GM23248 (cell line): ENCODE data around the gene MXRA8. TPM values are rescaled to one million over a fixed set of nuclear protein-coding genes. Genes with fewer than 3 reads are reported as not detected.

Experiments
- DNase-seq: peaks from one replicate; pipeline ENCODE4 v3.0.0-alpha.2; 2015
- H2AFZ ChIP-seq: fragments of 200-600 bp; sonication (generic); 2 replicates; pipeline ENCODE4 v1.6.1; 2016; ENCODE audit warnings: antibody characterized with exemption
- H3F3A ChIP-seq: fragments of 200-600 bp; sonication (generic); 2 replicates; pipeline ENCODE4 v1.6.1; 2016; ENCODE audit warnings: mild to moderate bottlenecking, antibody characterized with exemption, mixed run types; ENCODE audit not compliant: insufficient read depth
- H3K27ac ChIP-seq: fragments of 200-600 bp; sonication (generic); 2 replicates; pipeline ENCODE4 v1.5.1; 2016; ENCODE audit warnings: mild to moderate bottlenecking
- H3K27me3 ChIP-seq: fragments of 200-600 bp; sonication (generic); replicated peaks from 2 replicates; pipeline ENCODE4 v1.6.1; 2016; ENCODE audit warnings: mild to moderate bottlenecking; ENCODE audit not compliant: insufficient read depth
- H3K36me3 ChIP-seq: fragments of 200-600 bp; sonication (generic); 2 replicates; pipeline ENCODE4 v1.6.1; 2016; ENCODE audit warnings: low read depth, mild to moderate bottlenecking
- H3K4me1 ChIP-seq: fragments of 200-600 bp; sonication (generic); 2 replicates; pipeline ENCODE4 v1.6.1; 2016; ENCODE audit warnings: mild to moderate bottlenecking; ENCODE audit not compliant: insufficient read depth
- H3K4me2 ChIP-seq: fragments of 200-600 bp; sonication (generic); one replicate; pipeline ENCODE4 v1.6.1; 2016; ENCODE audit warnings: mild to moderate bottlenecking; ENCODE audit not compliant: unreplicated experiment
- H3K4me3 ChIP-seq: fragments of 200-600 bp; sonication (generic); 2 replicates; pipeline ENCODE4 v1.5.1; 2016; ENCODE audit warnings: mild to moderate bottlenecking
- H3K79me2 ChIP-seq: fragments of 200-600 bp; sonication (generic); 2 replicates; pipeline ENCODE4 v1.6.1; 2016; ENCODE audit warnings: mild to moderate bottlenecking; ENCODE audit not compliant: insufficient read depth
- H3K9ac ChIP-seq: fragments of 200-600 bp; sonication (generic); 2 replicates; pipeline ENCODE4 v1.6.1; 2016; ENCODE audit warnings: mild to moderate bottlenecking
- H3K9me2 ChIP-seq: fragments of 200-600 bp; sonication (generic); 2 replicates; pipeline ENCODE4 v1.6.1; 2016; ENCODE audit warnings: mixed run types, mild to moderate bottlenecking, moderate library complexity; ENCODE audit not compliant: insufficient read depth
- H3K9me3 ChIP-seq: fragments of 200-600 bp; sonication (generic); one replicate; pipeline ENCODE4 v1.6.1; 2017; ENCODE audit warnings: low read depth
- H4K20me1 ChIP-seq: fragments of 200-600 bp; sonication (generic); 2 replicates; pipeline ENCODE4 v1.6.0; 2016; ENCODE audit not compliant: insufficient read depth
- EZH2 ChIP-seq: fragments of 200-600 bp; sonication (generic); IDR thresholded peaks from 2 replicates; pipeline ENCODE4 v1.6.1; 2018; ENCODE audit warnings: antibody characterized with exemption, mild to moderate bottlenecking; ENCODE audit not compliant: insufficient read depth, poor library complexity, severe bottlenecking
- EZH2phosphoT487 ChIP-seq: fragments of 200-600 bp; sonication (generic); IDR thresholded peaks from 2 replicates; pipeline ENCODE4 v1.6.1; 2018; ENCODE audit warnings: antibody characterized with exemption, moderate library complexity, mild to moderate bottlenecking, low read depth; ENCODE audit not compliant: insufficient read depth
- WGBS, 2 experiments: methylation state at CpG; one replicate each; pipeline ENCODE4 v1.1.6; 2015 to 2017; ENCODE audit warnings: low lambda C conversion rate in 2 of 2, low coverage in 1 of 2; ENCODE audit errors: missing lambda C conversion rate in 2 of 2; 5-methylcytosine and 5-hydroxymethylcytosine counted together
- in situ Hi-C: fragments of 300-500 bp; cut with MboI; formaldehyde crosslinking; loops from 2 replicates; pipeline ENCODE4 v1.15.0; 2020
- polyA plus RNA-seq: library from polyadenylated mRNA; unstranded; fragments of >200 nt; fragmentation: Nextera tagmentation; extraction: Ambion mirVana; gene quantifications from 2 replicates; pipeline ENCODE4 v1.2.1, GENCODE V29; 2016
- total RNA-seq: library from RNA; depleted of rRNA; stranded (reverse); fragments of >200 nt; shearing (Covaris generic); gene quantifications from 2 replicates; pipeline ENCODE4 v1.2.3, GENCODE V29; 2014

MXRA8 gene
- total and polyA plus RNA-seq, 2 experiments from 2014 or later, result 584 to 1,228 TPM

DNA sequence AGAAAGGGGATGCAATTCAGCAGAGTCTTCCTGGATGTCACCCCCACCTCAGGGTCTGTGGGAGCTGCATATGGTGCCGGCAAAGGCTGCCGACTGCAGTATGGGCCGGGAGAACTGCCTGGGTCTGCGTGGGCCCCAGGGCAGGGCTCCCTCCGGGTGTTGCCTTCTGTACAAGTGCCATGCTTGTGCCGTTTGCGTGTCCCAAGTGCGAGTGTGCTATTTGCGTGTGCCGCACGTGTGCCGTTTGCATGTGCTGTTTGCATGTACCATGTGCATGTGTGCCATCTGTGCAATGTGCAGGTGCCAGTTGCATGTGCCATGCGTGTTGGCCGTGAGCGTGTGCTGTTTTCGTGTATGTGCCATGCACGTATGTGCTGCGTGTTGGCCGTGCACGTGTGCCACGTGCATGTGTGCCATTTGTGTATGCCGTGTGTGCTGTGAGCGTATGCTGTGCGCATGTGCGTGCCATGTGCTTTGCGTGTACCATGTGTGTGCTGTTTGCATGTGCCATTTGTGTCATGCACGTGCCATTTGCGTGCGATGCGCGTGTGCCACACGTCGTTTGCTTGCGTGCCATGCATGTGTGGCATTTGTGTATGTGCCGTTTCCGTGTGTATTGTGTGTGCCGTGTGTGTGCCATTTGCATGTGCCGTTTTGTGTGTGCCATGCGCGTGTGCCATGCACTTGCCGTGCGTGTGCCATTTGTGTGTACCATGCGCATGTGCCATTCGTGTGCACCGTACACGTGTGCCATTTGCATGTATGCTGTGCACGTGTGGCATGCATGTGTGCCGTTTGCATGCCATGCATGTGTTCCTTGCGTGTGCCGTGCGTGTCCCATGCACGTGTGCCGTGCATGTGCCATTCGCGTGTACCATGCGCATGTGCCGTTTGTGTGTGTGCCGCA is 28.8 kb downstream of the MXRA8 start:
- Histone ChIP-seq H3K27ac (no peak overlapping the region), H4K20me1 (no peaks in the 10 kb centered on the region), H3K36me3 (no peaks in the 10 kb centered on the region), H3F3A (no peaks in the 10 kb centered on the region), H3K9me2 (no peaks in the 10 kb centered on the region), H2AFZ (no peak overlapping the region), H3K4me2 (no peak overlapping the region), H3K9me3 (no peaks in the 10 kb centered on the region), H3K4me1 (peaks cover 22% of the 10 kb centered on the region), H3K27me3 (no peaks in the 10 kb centered on the region), H3K79me2 (peaks cover 24% of the 10 kb centered on the region), H3K4me3 (no peak overlapping the region), H3K9ac (no peak overlapping the region)
- DNase-seq, result no peak
- in situ Hi-C loops, result no loop called here
- TF ChIP-seq EZH2 (no peak), EZH2phosphoT487 (no peak)
- 84 to 86% methylated on average over 58 of the region's 58 CpGs for WGBS, 2 experiments

DNA sequence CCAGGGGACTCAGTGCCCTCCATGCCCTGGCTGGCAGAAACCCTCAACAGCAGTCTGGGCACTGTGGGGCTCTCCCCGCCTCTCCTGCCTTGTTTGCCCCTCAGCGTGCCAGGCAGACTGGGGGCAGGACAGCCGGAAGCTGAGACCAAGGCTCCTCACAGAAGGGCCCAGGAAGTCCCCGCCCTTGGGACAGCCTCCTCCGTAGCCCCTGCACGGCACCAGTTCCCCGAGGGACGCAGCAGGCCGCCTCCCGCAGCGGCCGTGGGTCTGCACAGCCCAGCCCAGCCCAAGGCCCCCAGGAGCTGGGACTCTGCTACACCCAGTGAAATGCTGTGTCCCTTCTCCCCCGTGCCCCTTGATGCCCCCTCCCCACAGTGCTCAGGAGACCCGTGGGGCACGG is 30.1 kb downstream of the MXRA8 start:
- in situ Hi-C loops, result no loop called here
- TF ChIP-seq EZH2 (no peak), EZH2phosphoT487 (no peak)
- 69 to 72% methylated on average over 13 of the region's 15 CpGs for WGBS, 2 experiments

DNA sequence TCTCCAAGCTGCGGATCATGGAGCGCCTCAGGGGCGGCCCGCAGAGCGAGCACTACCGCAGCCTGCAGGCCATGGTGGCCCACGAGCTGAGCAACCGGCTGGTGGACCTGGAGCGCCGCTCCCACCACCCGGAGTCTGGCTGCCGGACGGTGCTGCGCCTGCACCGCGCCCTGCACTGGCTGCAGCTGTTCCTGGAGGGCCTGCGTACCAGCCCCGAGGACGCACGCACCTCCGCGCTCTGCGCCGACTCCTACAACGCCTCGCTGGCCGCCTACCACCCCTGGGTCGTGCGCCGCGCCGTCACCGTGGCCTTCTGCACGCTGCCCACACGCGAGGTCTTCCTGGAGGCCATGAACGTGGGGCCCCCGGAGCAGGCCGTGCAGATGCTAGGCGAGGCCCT is 31.1 kb downstream of the MXRA8 start:
- no peaks in the 10 kb centered on the region for H4K20me1 ChIP-seq
- H3K27ac ChIP-seq, result no peak overlapping the region
- peaks cover 39% of the 10 kb centered on the region for H3K79me2 ChIP-seq
- 87 to 88% methylated on average over 37 to 40 of the region's 40 CpGs for WGBS, 2 experiments
- H3K9ac ChIP-seq, result no peak overlapping the region
- H3K9me3 ChIP-seq, result no peaks in the 10 kb centered on the region
- DNase-seq, result no peak
- no peak overlapping the region for H3K4me3 ChIP-seq
- H2AFZ ChIP-seq, result no peak overlapping the region
- no peak for TF ChIP-seq EZH2
- no peak for TF ChIP-seq EZH2phosphoT487
- in situ Hi-C loops, result no loop called here
- no peak overlapping the region for H3K4me2 ChIP-seq
- H3K27me3 ChIP-seq, result no peaks in the 10 kb centered on the region
- no peaks in the 10 kb centered on the region for H3K9me2 ChIP-seq
- H3F3A ChIP-seq, result no peaks in the 10 kb centered on the region
- H3K4me1 ChIP-seq, result peaks cover 26% of the 10 kb centered on the region
- H3K36me3 ChIP-seq, result no peaks in the 10 kb centered on the region

More for the DNA sequence above, 30.1 kb downstream of the MXRA8 start:
- H3K4me1 ChIP-seq, result peaks cover 26% of the 10 kb centered on the region
- no peak overlapping the region for H3K4me3 ChIP-seq
- peaks cover 32% of the 10 kb centered on the region for H3K79me2 ChIP-seq
- H3K9me3 ChIP-seq, result no peaks in the 10 kb centered on the region
- H3K36me3 ChIP-seq, result no peaks in the 10 kb centered on the region
- no peaks in the 10 kb centered on the region for H3K9me2 ChIP-seq
- H3K9ac ChIP-seq, result no peak overlapping the region
- no peak overlapping the region for H2AFZ ChIP-seq
- DNase-seq, result no peak
- no peak overlapping the region for H3K4me2 ChIP-seq
- no peaks in the 10 kb centered on the region for H3K27me3 ChIP-seq
- no peak overlapping the region for H3K27ac ChIP-seq
- H3F3A ChIP-seq, result no peaks in the 10 kb centered on the region
- H4K20me1 ChIP-seq, result no peaks in the 10 kb centered on the region

DNA sequence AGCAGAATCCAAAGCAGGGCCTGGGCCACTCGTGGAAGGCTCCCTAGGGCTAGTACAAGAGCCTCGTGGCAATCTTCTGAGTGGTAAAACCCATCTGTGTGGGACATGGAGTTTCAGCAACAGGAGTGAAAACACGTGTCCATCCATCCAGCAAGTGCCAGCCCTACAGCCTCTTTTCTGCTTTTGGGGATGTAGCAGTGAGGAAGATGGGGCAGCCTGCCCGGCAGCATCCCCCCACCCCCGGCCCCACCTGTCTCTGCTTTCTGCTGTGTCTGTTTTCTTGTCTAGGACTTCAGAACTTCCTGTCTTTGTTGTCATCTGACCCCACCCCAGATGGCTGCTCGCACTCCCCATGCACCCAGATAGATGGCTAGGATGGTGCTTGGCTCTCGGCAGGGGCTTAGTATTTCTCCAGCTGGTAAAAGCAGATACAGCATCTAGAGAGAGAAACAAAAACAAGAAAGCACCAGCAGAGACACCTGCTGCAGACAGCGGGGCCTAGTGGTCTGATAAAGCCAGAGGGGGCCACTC is 32.2 kb downstream of the MXRA8 start:
- Histone ChIP-seq H3K4me3 (no peak overlapping the region), H3F3A (no peaks in the 10 kb centered on the region), H2AFZ (no peak overlapping the region), H3K4me2 (peak overlapping the region; percentile 80), H3K27me3 (no peaks in the 10 kb centered on the region), H3K79me2 (peaks cover 50% of the 10 kb centered on the region), H4K20me1 (no peaks in the 10 kb centered on the region), H3K4me1 (peaks cover 22% of the 10 kb centered on the region), H3K36me3 (no peaks in the 10 kb centered on the region), H3K27ac (no peak overlapping the region), H3K9ac (peak overlapping the region; percentile 97; the same call in 1 of the 2 replicates), H3K9me2 (no peaks in the 10 kb centered on the region), H3K9me3 (no peaks in the 10 kb centered on the region)
- WGBS, 2 experiments, result 49 to 50% methylated on average over 8 of the region's 8 CpGs
- TF ChIP-seq EZH2 (no peak), EZH2phosphoT487 (no peak)
- in situ Hi-C loops, result no loop called here
- DNase-seq, result no peak
